B cell (primary cell): ENCODE results near the gene KLK1. TPM values are rescaled to one million over a fixed set of nuclear protein-coding genes. Genes with fewer than 3 reads are reported as not detected.

Source experiments
- ATAC-seq: fragments of 200-7000 bp; cut with Tn5 transposase; one replicate; pipeline ENCODE4 v1.10.0; 2021; ENCODE audit warnings: low read depth, mild to moderate bottlenecking, moderate number of reproducible peaks, moderate library complexity
- CTCF ChIA-PET: fragments of 350-600 bp; sonication (Branson Sonifier 250); formaldehyde crosslinking; loops from one replicate; lab custom pipeline; 2021; ENCODE audit warnings: antibody characterized with exemption, inconsistent platforms; lab: Charles Lee
- POLR2A ChIA-PET: fragments of 350-600 bp; sonication (Branson Sonifier 250); formaldehyde crosslinking; loops from one replicate; lab custom pipeline; 2021; ENCODE audit warnings: antibody characterized with exemption; lab: Charles Lee
- DNase-seq: peaks from one replicate; pipeline ENCODE4 v3.0.0; 2013
- H2AFZ ChIP-seq: 2 replicates; pipeline ENCODE4 v1.6.1; 2012; ENCODE audit warnings: mild to moderate bottlenecking, low read depth, low read length; ENCODE audit not compliant: insufficient read depth, poor library complexity, severe bottlenecking
- H3K27ac ChIP-seq, 2 donors: 1 replicate in 1 of 2; 2 replicates in 1 of 2; pipeline ENCODE4 v1.5.1; 2012 to 2013; ENCODE audit warnings: low read length in 2 of 2, mild to moderate bottlenecking in 2 of 2, moderate library complexity in 1 of 2
- H3K27me3 ChIP-seq, 4 experiments: fragments of 200-600 bp in 1 of 4; sonication (generic) in 1 of 4; replicated peaks in 1 of 4; 1 replicate in 2 of 4; 2 replicates in 2 of 4; pipeline versions ENCODE4 v1.6.1 to v1.7.0; 2013 to 2016; ENCODE audit warnings: low read length in 3 of 4, mild to moderate bottlenecking in 2 of 4, mixed read lengths in 1 of 4, moderate library complexity in 1 of 4; ENCODE audit not compliant: insufficient read depth in 4 of 4, control insufficient read depth in 3 of 4; ENCODE audit errors: control extremely low read depth in 1 of 4
- H3K36me3 ChIP-seq, 2 experiments: replicated peaks in 1 of 2; 1 replicate in 1 of 2; 2 replicates in 1 of 2; pipeline versions ENCODE4 v1.6.1 to v1.7.1; 2013; ENCODE audit warnings: low read length in 1 of 2; ENCODE audit not compliant: insufficient read depth in 2 of 2, control insufficient read depth in 1 of 2; ENCODE audit errors: control extremely low read depth in 1 of 2, extremely low read depth in 1 of 2
- H3K4me1 ChIP-seq, 2 donors: fragments of 200-600 bp in 1 of 2; sonication (generic) in 1 of 2; 1 replicate in 1 of 2; 2 replicates in 1 of 2; pipeline versions ENCODE4 v1.5.1 to v1.6.1; 2013 to 2017; ENCODE audit warnings: low read length in 2 of 2; ENCODE audit not compliant: control insufficient read depth in 2 of 2, insufficient read depth in 2 of 2
- H3K4me2 ChIP-seq: replicated peaks from 2 replicates; pipeline ENCODE3; 2012; ENCODE audit warnings: mild to moderate bottlenecking, low read depth, low read length; ENCODE audit not compliant: poor library complexity, severe bottlenecking
- H3K4me3 ChIP-seq, 5 experiments: fragments of 200-600 bp in 1 of 5; sonication (generic) in 1 of 5; 1 replicate in 3 of 5; 2 replicates in 2 of 5; pipeline versions ENCODE4 v1.5.1 to v1.7.0; 2011 to 2016; ENCODE audit warnings: low read length in 4 of 5, mild to moderate bottlenecking in 4 of 5, low read depth in 2 of 5, control low read depth in 1 of 5, moderate library complexity in 1 of 5; ENCODE audit not compliant: insufficient read depth in 1 of 5; ENCODE audit errors: control extremely low read depth in 1 of 5, extremely low read depth in 1 of 5
- H3K79me2 ChIP-seq: fragments of 200-600 bp; sonication (generic); one replicate; pipeline ENCODE4 v1.6.0; 2016; ENCODE audit warnings: low read length; ENCODE audit not compliant: control insufficient read depth, insufficient read depth
- H3K9ac ChIP-seq: fragments of 200-600 bp; sonication (generic); 2 replicates; pipeline ENCODE4 v1.6.1; 2017; ENCODE audit warnings: mild to moderate bottlenecking, low read length, moderate library complexity
- H3K9me3 ChIP-seq, 3 donors: one replicate each; pipeline versions ENCODE4 v1.6.1 to v1.7.1; 2013; ENCODE audit warnings: low read length in 2 of 3; ENCODE audit not compliant: control insufficient read depth in 2 of 3, insufficient read depth in 1 of 3; ENCODE audit errors: control extremely low read depth in 1 of 3
- H4K20me1 ChIP-seq: 2 replicates; pipeline ENCODE4 v1.6.0; 2012; ENCODE audit warnings: mild to moderate bottlenecking, low read length; ENCODE audit not compliant: insufficient read depth, control insufficient read depth, poor library complexity, severe bottlenecking
- H3K27ac Mint-ChIP-seq: one replicate; pipeline ENCODE4 v1.8.0; 2021; ENCODE audit warnings: mixed read lengths
- H3K27me3 Mint-ChIP-seq: one replicate; pipeline ENCODE4 v1.8.0; 2021; ENCODE audit warnings: mixed read lengths
- H3K4me1 Mint-ChIP-seq: one replicate; pipeline ENCODE4 v1.8.0; 2021; ENCODE audit warnings: mixed read lengths
- H3K4me3 Mint-ChIP-seq: one replicate; pipeline ENCODE4 v1.8.0; 2021; ENCODE audit warnings: mixed read lengths
- H3K9me3 Mint-ChIP-seq: one replicate; pipeline ENCODE4 v1.8.0; 2022; ENCODE audit warnings: mixed read lengths; ENCODE audit not compliant: insufficient read depth
- CTCF ChIP-seq: fragments of 200-600 bp; IDR thresholded peaks from one replicate; pipeline ENCODE4 v1.8.0; 2022; ENCODE audit warnings: antibody characterized with exemption, mild to moderate bottlenecking
- EZH2 ChIP-seq: IDR thresholded peaks from 2 replicates; pipeline ENCODE4 v1.6.1; 2012; ENCODE audit warnings: borderline replicate concordance, low read depth, mild to moderate bottlenecking, moderate library complexity, low read length; ENCODE audit not compliant: insufficient read depth, poor library complexity, severe bottlenecking
- WGBS: methylation state at CpG from one replicate; pipeline ENCODE4 v1.1.5; 2013; ENCODE audit warnings: missing lambda C conversion rate; ENCODE audit not compliant: insufficient coverage; 5-methylcytosine and 5-hydroxymethylcytosine counted together
- intact Hi-C: fragments of 100-400 bp; cut with micrococcal nuclease; formaldehyde crosslinking; loops from one replicate; pipeline ENCODE4 v1.10.0; 2022
- polyA plus RNA-seq: library from polyadenylated mRNA; depleted of rRNA; stranded (reverse); fragments of >200 nt; gene quantifications from 2 replicates; pipeline ENCODE4 v1.2.3, GENCODE V29; 2012
- total RNA-seq, 2 donors: library from RNA; stranded (reverse); fragments of 120-200 nt in 1 of 2; gene quantifications; 1 replicate in 1 of 2; 2 replicates in 1 of 2; pipeline versions ENCODE4 v1.2.3 to v1.2.4, GENCODE V29; 2013 to 2022

The KLK1 gene
- total and polyA plus RNA-seq, 2 donors (not counting 1 experiment from before 2014, with no cell fraction given) = 9.5 to 15.2 TPM

GRCh38 chr19:50843205-50843604 is 19.6 kb upstream of the KLK1 start:
- Histone ChIP-seq H3K79me2 (no peaks in the 10 kb centered on the region), H3K9ac (no peak overlapping the region), H3K9me3 (peaks cover 0 to 27% (median 10%) of the 10 kb centered on the region in 3 donors), H2AFZ (no peak overlapping the region), H3K27ac (no peak overlapping the region), H4K20me1 (no peaks in the 10 kb centered on the region), H3K4me2 (no peak overlapping the region), H3K4me3 (no peak overlapping the region), H3K36me3 (no peaks in the 10 kb centered on the region), H3K4me1 (no peaks in the 10 kb centered on the region), H3K27me3 (peaks cover 0 to 7% (median 0%) of the 10 kb centered on the region in 4 experiments)
- no peak for TF ChIP-seq EZH2
- CTCF ChIA-PET = interaction anchor here (0.9 kb wide), 1 partner anchor 79 kb away, joined by 4 read pairs; no protein-coding TSS in a partner anchor
- Mint-ChIP-seq H3K4me1 (peaks cover 2% of the 10 kb centered on the region), H3K27me3 (peaks cover 22% of the 10 kb centered on the region), H3K27ac (no peak overlapping the region), H3K9me3 (peaks cover 10% of the 10 kb centered on the region), H3K4me3 (no peak overlapping the region)
- POLR2A ChIA-PET = no interaction called here
- no peak for DNase-seq
- no CpG with 5 or more reads among the region's 2 CpGs for WGBS
- ATAC-seq = no peak
- intact Hi-C loops = no loop called here

GRCh38 chr19:50842130-50842529 is 18.5 kb upstream of the KLK1 start:
- Mint-ChIP-seq H3K9me3 (peaks cover 10% of the 10 kb centered on the region), H3K4me3 (no peak overlapping the region), H3K27me3 (peaks cover 28% of the 10 kb centered on the region), H3K27ac (no peak overlapping the region), H3K4me1 (peaks cover 9% of the 10 kb centered on the region)
- no peak overlapping the region for H3K27ac ChIP-seq
- no peak overlapping the region for H3K4me2 ChIP-seq
- peaks cover 0 to 29% (median 10%) of the 10 kb centered on the region in 3 donors for H3K9me3 ChIP-seq
- H3K9ac ChIP-seq = no peak overlapping the region
- no peaks in the 10 kb centered on the region for H3K36me3 ChIP-seq
- no peaks in the 10 kb centered on the region for H4K20me1 ChIP-seq
- ATAC-seq = no peak
- TF ChIP-seq EZH2 (no peak), CTCF (no peak)
- no peak overlapping the region for H2AFZ ChIP-seq
- peaks cover 0 to 11% (median 0%) of the 10 kb centered on the region in 4 experiments for H3K27me3 ChIP-seq
- ChIA-PET CTCF (no interaction called here), POLR2A (no interaction called here)
- no peak for DNase-seq
- no peak overlapping the region for H3K4me3 ChIP-seq
- H3K79me2 ChIP-seq = no peaks in the 10 kb centered on the region
- intact Hi-C loops = no loop called here
- 92% methylated on average over 2 of the region's 6 CpGs for WGBS
- no peaks in the 10 kb centered on the region for H3K4me1 ChIP-seq
